ENCODE data around the gene SERPINB1. TPM values are rescaled to one million over a fixed set of nuclear protein-coding genes. Genes with fewer than 3 reads are reported as not detected.

Gene SERPINB1
- total RNA-seq, 1 experiment from 2014 or later: 73.2 TPM

- ChIA-PET POLR2A (interaction anchor here (1.1 kb wide), 1 partner anchor 15 kb away, joined by 3 read pairs; no protein-coding TSS in a partner anchor), CTCF (interaction anchor here (1.1 kb wide), 1 partner anchor 15 kb away, joined by 3 read pairs; no protein-coding TSS in a partner anchor), RAD21 (ENCODE audit: low non-redundant PET in 1 of 2, low total read pairs in 2 of 2, uncharacterized antibody in 2 of 2, unreplicated experiment in 2 of 2) (no interaction called here)
- Histone ChIP-seq H4K20me1 (ENCODE audit: insufficient read depth) (no peaks in the 10 kb centered on the region), H3K36me3 (ENCODE audit: control insufficient read depth in 1 of 2, insufficient read depth in 2 of 2, low read length in 2 of 2) (no peaks in the 10 kb centered on the region), H3K9me2 (ENCODE audit: insufficient read depth) (no peaks in the 10 kb centered on the region), H3K27ac (ENCODE audit: low read depth, low read length) (no peak overlapping the region), H3K4me1 (ENCODE audit: control insufficient read depth in 1 of 2, insufficient read depth in 2 of 2, low read length in 2 of 2) (peaks cover 14 to 34% of the 10 kb centered on the region in 2 experiments), H3K79me2 (ENCODE audit: insufficient read depth, low read length) (no peaks in the 10 kb centered on the region), H3K4me2 (ENCODE audit: low read length) (no peak overlapping the region), H3K27me3 (ENCODE audit: insufficient read depth, low read length) (no peaks in the 10 kb centered on the region), H2AFZ (ENCODE audit: low read depth, low read length, poor library complexity, severe bottlenecking) (no peak overlapping the region), H3K4me3 (replicated peaks in 1 of 2; ENCODE audit: low read depth in 1 of 2, low read length in 2 of 2) (no peak overlapping the region), H3K9me3 (ENCODE audit: control insufficient read depth in 1 of 2, insufficient read depth in 1 of 2, low read depth in 1 of 2, low read length in 2 of 2) (no peaks in the 10 kb centered on the region), H3K9ac (ENCODE audit: low read length) (no peak overlapping the region)
- ATAC-seq: no peak
- no TSS peak for BruUV-seq (replicated peaks)
- intact Hi-C loops (cut with micrococcal nuclease): no loop called here
- DNase-seq (ENCODE audit: low read depth, low spot score): no peak
- TF ChIP-seq YY1 (IDR thresholded peaks at IDR 0.05; ENCODE audit: extremely low read depth, insufficient replicate concordance, low read depth, low read length) (no peak), ELF1 (IDR thresholded peaks at IDR 0.05; ENCODE audit: borderline replicate concordance, low read depth) (no peak), POLR2A (IDR thresholded peaks at IDR 0.05; ENCODE audit: borderline replicate concordance, extremely low read depth, insufficient read depth, insufficient read length) (no peak)
Observed at GRCh38 chr6:2806644-2807043, 35.0 kb downstream of the SERPINB1 start.

GRCh38 chr6:2805031-2805430, 36.6 kb downstream of the SERPINB1 start:
- peaks cover 6 to 31% of the 10 kb centered on the region in 2 experiments for H3K4me1 ChIP-seq (ENCODE audit: control insufficient read depth in 1 of 2, insufficient read depth in 2 of 2, low read length in 2 of 2)
- H3K4me2 ChIP-seq (ENCODE audit: low read length): no peak overlapping the region
- no peaks in the 10 kb centered on the region for H3K79me2 ChIP-seq (ENCODE audit: insufficient read depth, low read length)
- H3K4me3 ChIP-seq (replicated peaks in 1 of 2; ENCODE audit: low read depth in 1 of 2, low read length in 2 of 2): no peak overlapping the region
- no TSS peak for BruUV-seq (replicated peaks)
- ChIA-PET CTCF (no interaction called here), RAD21 (ENCODE audit: low non-redundant PET in 1 of 2, low total read pairs in 2 of 2, uncharacterized antibody in 2 of 2, unreplicated experiment in 2 of 2) (no interaction called here), POLR2A (no interaction called here)
- H3K9me2 ChIP-seq (ENCODE audit: insufficient read depth): no peaks in the 10 kb centered on the region
- intact Hi-C loops (cut with micrococcal nuclease): no loop called here
- no peak overlapping the region for H3K9ac ChIP-seq (ENCODE audit: low read length)
- H3K27ac ChIP-seq (ENCODE audit: low read depth, low read length): no peak overlapping the region
- H3K9me3 ChIP-seq (ENCODE audit: control insufficient read depth in 1 of 2, insufficient read depth in 1 of 2, low read depth in 1 of 2, low read length in 2 of 2): no peaks in the 10 kb centered on the region
- H2AFZ ChIP-seq (ENCODE audit: low read depth, low read length, poor library complexity, severe bottlenecking): no peak overlapping the region
- ATAC-seq: no peak
- no peaks in the 10 kb centered on the region for H3K27me3 ChIP-seq (ENCODE audit: insufficient read depth, low read length)
- no peak for DNase-seq (ENCODE audit: low read depth, low spot score)
- no peaks in the 10 kb centered on the region for H3K36me3 ChIP-seq (ENCODE audit: control insufficient read depth in 1 of 2, insufficient read depth in 2 of 2, low read length in 2 of 2)
- no peaks in the 10 kb centered on the region for H4K20me1 ChIP-seq (ENCODE audit: insufficient read depth)
- TF ChIP-seq ZBTB33 (IDR thresholded peaks at IDR 0.05; ENCODE audit: extremely low read depth, insufficient replicate concordance, low read length): no peak
- no peak for TF ChIP-seq CEBPB (IDR thresholded peaks at IDR 0.05; ENCODE audit: low read depth)
- TF ChIP-seq ZFX (IDR thresholded peaks at IDR 0.05): no peak
- TF ChIP-seq YY1 (IDR thresholded peaks at IDR 0.05; ENCODE audit: extremely low read depth, insufficient replicate concordance, low read depth, low read length): no peak
- no peak for TF ChIP-seq POLR2AphosphoS5 (IDR thresholded peaks at IDR 0.05; ENCODE audit: low read depth, low read length)
- TF ChIP-seq ATF3 (IDR thresholded peaks at IDR 0.05): no peak
- no peak for TF ChIP-seq MAX (IDR thresholded peaks at IDR 0.05)
- TF ChIP-seq EZH2 (IDR thresholded peaks at IDR 0.05): no peak
- no peak for TF ChIP-seq SP1 (IDR thresholded peaks at IDR 0.05; ENCODE audit: low read depth)
- no peak for TF ChIP-seq CTCF (IDR thresholded peaks at IDR 0.05 in 2 of 3, conservative IDR thresholded peaks at IDR 0.05 in 1 of 3; ENCODE audit: borderline replicate concordance in 1 of 3, insufficient read depth in 1 of 3, low read depth in 2 of 3, low read length in 2 of 3)
- no peak for TF ChIP-seq ELF1 (IDR thresholded peaks at IDR 0.05; ENCODE audit: borderline replicate concordance, low read depth)
- TF ChIP-seq CBX3 (IDR thresholded peaks at IDR 0.05; ENCODE audit: low read depth): no peak
- no peak for TF ChIP-seq RAD21 (IDR thresholded peaks at IDR 0.05; ENCODE audit: low read depth)
- no peak for TF ChIP-seq ZNF274 (IDR thresholded peaks at IDR 0.05; ENCODE audit: low read depth, low read length)
- no peak for TF ChIP-seq TCF7L2 (IDR thresholded peaks at IDR 0.05; ENCODE audit: borderline replicate concordance, extremely low read depth, insufficient read depth, insufficient read length)
- no peak for TF ChIP-seq EGR1 (IDR thresholded peaks at IDR 0.05; ENCODE audit: low read depth)
